ENCODE results near the gene RAB7B. TPM values are rescaled to one million over a fixed set of nuclear protein-coding genes. Genes with fewer than 3 reads are reported as not detected.

Gene RAB7B
- total and polyA plus RNA-seq, 12 donors, result 0.49 to 4.0 (median 1.2) TPM

- intact Hi-C loops (cut with DNase I), result loop anchor here in 3 of 10 donors (5.0 kb wide), 3 partner anchors 43 to 118 kb away; no protein-coding TSS in a partner anchor
- DNase-seq, result no peak
- Histone ChIP-seq H3K36me3 (peaks cover 0 to 29% (median 0%) of the 10 kb centered on the region in 9 donors), H3K4me1 (peaks cover 0 to 40% (median 17%) of the 10 kb centered on the region in 9 donors), H3K4me3 (no peak overlapping the region), H3K27ac (no peak overlapping the region), H3K9me3 (no peaks in the 10 kb centered on the region), H3K27me3 (no peaks in the 10 kb centered on the region)
- no peak for TF ChIP-seq CTCF (IDR thresholded peaks at IDR 0.05)
- WGBS, 2 donors, result 82 to 85% methylated on average over 5 of the region's 5 CpGs
- no peak for ATAC-seq
Measured at GRCh38 chr1:205989786-205990185, 13.4 kb downstream of the RAB7B start.

- intact Hi-C loops (cut with DNase I), result loop anchor here in 3 of 10 donors (5.0 kb wide), 3 partner anchors 44 to 119 kb away; no protein-coding TSS in a partner anchor
- Histone ChIP-seq H3K27ac (peak overlapping the region in 3 of 10 donors; percentile 12 to 53 (median 27)), H3K4me1 (peaks cover 0 to 52% (median 17%) of the 10 kb centered on the region in 9 donors), H3K4me3 (no peak overlapping the region), H3K9me3 (no peaks in the 10 kb centered on the region), H3K27me3 (no peaks in the 10 kb centered on the region), H3K36me3 (peaks cover 0 to 23% (median 0%) of the 10 kb centered on the region in 9 donors)
- 58 to 59% methylated on average over 12 of the region's 12 CpGs for WGBS, 2 donors
- ATAC-seq, result peak; percentile 27 to 77 (median 48)
- DNase-seq, result no peak
- no peak for TF ChIP-seq CTCF (IDR thresholded peaks at IDR 0.05)
Measured at GRCh38 chr1:205988585-205988995, 14.6 kb downstream of the RAB7B start.

DNA sequence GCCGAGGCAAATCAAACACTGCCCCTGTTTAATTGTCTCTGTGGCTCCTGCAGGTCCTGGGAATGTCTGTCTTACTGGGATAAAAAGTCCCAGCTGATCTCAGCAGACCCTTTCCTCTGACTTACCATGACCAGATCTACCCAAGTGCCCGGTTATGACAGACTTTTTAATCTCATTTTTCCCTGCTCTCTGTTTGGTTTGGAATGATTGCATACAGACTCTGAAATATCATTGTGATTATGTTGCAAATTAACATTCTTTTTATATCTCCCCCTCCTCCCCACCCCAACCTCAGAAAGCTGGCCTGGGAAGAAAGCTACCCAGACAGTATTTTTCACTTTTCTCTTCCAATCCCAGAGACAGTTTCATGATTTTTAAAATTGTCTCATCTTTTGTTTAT lies 16.3 kb downstream of the RAB7B start:
- peaks cover 0 to 49% (median 15%) of the 10 kb centered on the region in 9 donors for H3K4me1 ChIP-seq
- peak overlapping the region in 1 of 10 donors; percentile 15 for H3K27ac ChIP-seq
- intact Hi-C loops (cut with DNase I), result loop anchor here in 3 of 10 donors (5.0 kb wide), 3 partner anchors 45 to 120 kb away; no protein-coding TSS in a partner anchor
- no peaks in the 10 kb centered on the region for H3K27me3 ChIP-seq
- WGBS, 2 donors, result 71 to 73% methylated on average over 2 of the region's 2 CpGs
- no peak for TF ChIP-seq CTCF (IDR thresholded peaks at IDR 0.05)
- H3K36me3 ChIP-seq, result peaks cover 0 to 12% (median 0%) of the 10 kb centered on the region in 9 donors
- no peak overlapping the region for H3K4me3 ChIP-seq
- H3K9me3 ChIP-seq, result no peaks in the 10 kb centered on the region
- ATAC-seq (no peak), DNase-seq (no peak)

DNA sequence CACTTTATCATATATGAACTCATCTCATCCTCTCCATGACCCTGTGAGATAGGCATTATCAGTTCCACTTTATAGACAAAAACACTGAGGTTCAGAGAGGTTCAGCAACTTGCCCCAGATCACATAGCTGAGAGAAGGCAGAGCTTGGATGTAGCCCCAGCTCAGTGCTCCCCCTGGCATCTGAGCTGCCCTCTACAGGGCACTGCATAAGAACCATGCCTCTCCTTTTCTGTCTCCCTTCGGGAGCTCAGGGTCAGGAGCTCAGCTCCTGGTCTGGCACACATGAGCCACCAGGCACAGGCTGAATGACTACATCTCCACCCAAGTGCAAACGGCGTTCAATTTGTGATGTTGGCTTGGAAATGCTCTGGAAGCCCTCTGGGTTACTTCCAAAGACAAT lies 16.9 kb downstream of the RAB7B start:
- H3K4me3 ChIP-seq, result no peak overlapping the region
- peak in 2 of 9 donors; percentile 9 for TF ChIP-seq CTCF (IDR thresholded peaks at IDR 0.05)
- 68 to 81% methylated on average over 3 of the region's 3 CpGs for WGBS, 2 donors
- H3K27me3 ChIP-seq, result no peaks in the 10 kb centered on the region
- peak overlapping the region in 1 of 10 donors; percentile 26 for H3K27ac ChIP-seq
- ATAC-seq, result no peak
- peaks cover 0 to 7% (median 0%) of the 10 kb centered on the region in 9 donors for H3K36me3 ChIP-seq
- H3K4me1 ChIP-seq, result peaks cover 0 to 49% (median 15%) of the 10 kb centered on the region in 9 donors
- DNase-seq, result no peak
- H3K9me3 ChIP-seq, result no peaks in the 10 kb centered on the region
- intact Hi-C loops (cut with DNase I), result loop anchor here in 3 of 10 donors (5.0 kb wide), 3 partner anchors 46 to 121 kb away; no protein-coding TSS in a partner anchor

Measured in heart right ventricle (tissue), 16 donors.